NCI-H748 (cell line): ENCODE measurements around the gene LRRC32.

Experiments
- DNase-seq: peaks from one replicate; lab custom pipeline; 2025; ENCODE audit not compliant: unreplicated experiment; lab: John Stamatoyannopoulos, UW

The LRRC32 gene

DNA sequence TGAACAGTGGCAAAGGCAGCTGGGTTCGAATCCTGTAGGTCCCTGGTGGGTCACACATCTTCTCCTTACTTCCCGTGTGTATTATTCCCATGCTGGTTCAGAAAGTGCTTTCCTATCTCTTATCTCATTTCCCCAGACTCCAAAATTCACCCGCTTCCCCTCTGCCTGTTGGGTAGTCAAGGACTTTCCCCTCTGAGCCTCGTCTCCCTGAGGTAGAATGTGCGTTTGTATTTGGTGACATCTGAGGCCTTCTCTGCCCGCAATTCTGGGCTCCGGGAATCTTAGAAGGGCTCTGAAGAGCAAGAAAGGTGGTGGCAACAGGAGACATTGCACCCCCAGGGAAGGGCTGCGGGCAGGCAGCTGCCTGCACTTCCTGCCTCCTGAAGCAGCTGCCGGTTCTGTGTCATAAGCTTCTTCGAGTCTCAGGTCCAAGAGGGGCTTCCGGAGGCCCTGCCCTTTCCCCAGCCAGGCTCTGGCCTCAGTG, 5.9 kb downstream of the LRRC32 start:
- no peak for DNase-seq

DNA sequence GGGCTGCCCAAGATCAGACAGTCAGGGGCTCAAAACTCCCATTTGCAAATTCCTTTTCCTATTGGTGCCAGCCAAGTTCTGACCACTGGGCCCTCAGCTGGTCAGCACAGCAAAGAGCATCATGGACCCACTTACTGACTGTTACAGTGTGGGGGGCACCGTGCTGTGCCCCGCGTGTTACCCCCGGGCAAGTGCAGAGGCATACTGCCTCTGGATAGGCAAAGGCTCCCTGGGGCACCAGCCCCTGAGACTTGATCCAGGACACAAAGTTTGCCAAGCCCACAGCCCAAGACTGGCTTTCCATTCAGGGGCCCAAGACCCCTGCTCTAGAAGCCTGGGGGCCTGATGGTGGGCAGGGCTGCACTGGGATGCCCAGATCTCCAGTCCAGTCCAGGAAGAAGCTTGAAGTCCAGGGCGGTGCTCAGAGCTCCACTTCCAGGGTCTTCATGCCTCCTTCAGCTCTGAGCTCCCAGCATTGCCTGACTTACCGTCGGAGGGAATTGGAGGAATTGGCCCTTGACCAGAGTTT, 6.6 kb downstream of the LRRC32 start:
- no peak for DNase-seq

DNA sequence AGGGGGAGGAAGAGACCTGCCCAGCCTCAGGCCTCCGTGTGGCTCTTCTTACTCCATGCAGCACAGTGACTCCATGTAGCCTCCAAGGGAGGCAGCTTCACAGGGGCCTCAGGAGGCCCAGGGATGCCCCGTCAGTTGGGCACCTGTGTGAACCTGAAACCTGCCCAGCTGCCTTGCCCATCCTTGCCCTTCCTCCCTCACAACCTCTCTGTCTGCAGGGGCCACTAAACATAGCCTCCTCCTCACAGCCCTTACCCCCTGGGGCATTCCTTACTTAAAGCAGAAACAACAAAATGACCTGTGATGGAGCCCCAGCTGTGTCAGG, 7.1 kb downstream of the LRRC32 start:
- DNase-seq: no peak

DNA sequence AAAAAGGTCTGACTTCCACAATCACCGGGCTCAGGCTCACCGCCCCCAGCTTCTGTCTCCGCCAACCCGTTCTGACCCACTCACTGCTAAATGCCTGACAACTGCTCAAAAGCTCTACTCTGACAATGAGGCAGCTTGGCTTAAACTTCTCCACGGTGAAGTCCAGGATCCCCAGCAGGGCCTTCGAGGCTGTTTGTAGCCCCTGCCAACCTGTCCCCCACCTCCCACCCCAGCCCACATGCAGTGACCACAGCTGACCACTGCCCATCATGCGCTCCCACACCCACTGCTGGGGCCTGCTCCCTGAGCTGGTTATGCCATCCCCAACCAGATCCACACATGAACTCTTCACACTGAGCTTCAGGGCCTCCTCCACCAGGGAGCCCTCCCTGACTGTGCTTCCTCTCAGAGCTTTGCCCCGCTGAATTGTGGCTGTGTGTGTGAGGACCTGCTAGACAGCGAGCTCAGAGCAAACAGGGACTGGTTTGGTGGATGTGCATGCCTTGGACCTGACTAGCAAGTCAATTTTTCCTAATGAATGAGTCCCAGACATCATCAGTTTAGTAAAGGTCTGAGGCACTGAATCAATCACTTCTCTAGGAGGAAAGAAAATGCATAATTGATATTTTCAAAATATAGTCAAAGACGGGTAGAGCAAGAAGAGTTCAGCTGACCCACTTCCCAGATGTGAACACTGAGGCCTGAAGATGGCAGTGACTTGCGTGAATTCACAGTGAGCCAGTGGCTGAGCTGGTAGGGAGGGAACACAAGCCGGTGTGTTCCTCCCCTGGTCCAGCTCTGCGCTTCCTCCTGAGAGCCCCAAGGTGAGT, 7.7 kb downstream of the LRRC32 start:
- no peak for DNase-seq

DNA sequence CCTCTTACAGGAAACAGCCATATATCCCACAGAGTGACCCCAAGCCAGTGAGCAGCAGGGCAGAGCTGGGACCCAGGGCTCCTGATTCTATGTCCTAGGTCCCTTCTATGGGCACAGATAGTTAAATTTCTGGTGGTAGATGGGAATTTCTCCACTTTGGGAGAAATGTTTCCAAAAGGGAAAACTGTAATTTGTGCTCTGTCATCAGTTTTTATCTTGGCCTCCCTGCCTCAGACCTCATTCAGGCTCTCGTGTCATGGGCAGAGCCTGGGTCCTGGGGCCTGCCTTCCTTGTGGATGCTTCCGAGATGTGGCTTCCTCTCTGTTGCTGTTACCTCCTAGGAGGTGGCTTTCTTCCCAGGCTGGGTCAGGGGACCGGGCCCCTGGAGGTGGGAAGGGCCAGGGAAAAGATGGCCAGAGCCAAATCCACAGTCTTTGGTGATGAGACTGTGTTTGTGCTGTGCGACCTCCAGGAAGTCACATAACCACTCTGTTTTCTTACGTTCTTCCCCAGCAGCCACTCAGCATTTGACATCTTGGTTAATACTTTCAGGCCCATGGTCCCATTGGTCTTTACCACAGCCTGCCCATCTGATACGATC, 8.6 kb downstream of the LRRC32 start:
- no peak for DNase-seq

DNA sequence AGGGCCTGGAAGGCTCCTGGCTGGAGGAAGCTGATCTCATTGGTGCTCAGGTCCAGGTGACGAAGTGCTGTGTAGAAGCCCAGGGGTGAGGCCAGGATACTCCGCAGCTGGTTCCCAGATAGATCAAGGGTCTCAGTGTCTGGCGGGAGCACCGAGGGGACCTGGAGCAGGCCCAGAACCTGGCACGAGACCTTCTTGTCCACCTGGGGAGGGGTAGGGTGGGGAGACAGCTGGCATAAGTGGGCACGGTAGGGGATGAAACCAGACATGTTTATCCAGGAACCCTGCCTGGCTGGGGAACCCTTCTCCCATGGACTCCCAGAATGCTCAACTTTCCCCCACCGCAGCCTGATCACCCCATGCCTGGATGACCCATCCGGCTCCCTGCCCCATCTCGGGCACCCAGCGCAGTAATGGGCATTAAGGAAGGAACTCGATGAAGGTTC, 9.2 kb downstream of the LRRC32 start:
- DNase-seq: no peak

DNA sequence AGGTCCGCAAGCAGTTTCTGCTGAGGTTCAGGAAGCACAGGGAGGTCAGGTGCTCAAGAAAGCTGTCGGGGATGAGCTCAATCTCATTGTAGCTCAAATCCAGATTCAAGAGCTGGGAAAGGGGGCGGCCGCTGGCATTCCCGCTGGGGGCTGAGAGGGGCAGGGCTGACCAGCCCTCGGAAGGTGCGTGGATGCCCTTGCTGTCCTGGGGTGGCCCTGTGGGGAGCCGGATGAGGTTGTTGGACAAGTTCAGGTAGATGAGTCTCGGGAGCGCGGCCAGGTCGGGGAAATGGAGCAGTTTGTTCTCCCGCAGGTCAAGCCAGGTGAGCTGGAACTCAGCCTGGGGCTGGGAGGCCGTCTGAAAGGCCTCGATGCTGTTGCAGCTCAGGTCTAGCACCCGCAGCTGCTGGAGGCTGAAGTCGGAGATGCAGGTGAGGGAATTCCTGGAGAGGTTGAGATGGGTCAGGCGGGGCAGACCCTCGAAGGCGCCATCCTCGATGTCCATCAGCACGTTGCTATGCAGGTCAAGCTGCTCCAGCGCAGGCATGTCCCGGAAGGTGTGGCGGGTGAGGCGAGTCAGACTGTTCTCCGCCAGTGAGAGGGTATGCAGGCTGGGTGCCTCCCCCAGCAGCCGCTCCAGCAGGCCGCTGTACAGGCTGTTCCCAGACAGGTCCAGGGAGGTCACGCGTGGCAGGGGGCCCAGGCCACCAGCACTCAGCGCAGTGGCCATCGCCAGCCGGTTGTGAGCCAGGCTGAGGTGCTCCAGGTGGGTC, 9.8 kb downstream of the LRRC32 start:
- no peak for DNase-seq

DNA sequence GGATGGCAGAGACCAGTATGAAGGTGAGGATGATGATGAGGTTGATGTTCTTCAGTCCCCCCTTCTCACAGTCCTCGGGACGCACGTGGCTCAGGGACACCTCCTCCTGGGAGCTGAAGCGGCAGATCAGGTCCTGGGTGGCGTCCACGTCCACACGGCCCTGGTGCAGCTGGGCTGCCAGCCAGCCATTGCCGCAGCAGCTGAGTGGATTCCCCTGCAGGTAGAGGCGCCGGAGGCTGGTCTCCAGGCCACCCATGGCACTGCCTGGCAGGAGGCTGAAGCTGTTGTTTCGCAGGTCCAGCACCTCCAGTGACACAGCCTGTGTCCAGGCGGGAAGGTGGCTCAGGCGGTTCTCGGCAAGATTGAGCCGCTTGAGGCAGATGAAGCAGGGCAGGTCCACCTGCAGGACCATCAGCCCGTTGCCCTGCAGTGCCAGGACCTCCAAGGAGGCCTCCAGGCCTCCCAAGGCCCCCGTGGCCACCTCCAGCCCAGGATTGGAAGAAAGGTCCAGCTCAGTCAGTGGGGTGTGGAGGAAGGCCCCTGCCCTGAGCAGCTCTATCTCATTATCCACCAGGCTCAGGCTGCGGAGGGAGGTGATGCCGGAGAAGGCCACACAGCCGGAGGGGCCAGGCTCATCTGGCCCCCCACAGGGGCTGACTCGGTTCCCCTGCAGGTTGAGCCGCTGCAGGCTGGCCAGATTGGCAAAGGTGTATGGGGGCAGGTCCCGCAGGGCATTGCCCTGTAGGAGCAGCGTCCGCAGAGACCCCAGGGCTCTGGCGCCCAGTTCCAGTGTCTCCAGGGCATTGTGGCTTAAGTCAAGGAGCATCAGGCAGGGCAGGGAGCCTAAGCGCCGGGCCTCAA, 10.6 kb downstream of the LRRC32 start:
- DNase-seq: no peak

DNA sequence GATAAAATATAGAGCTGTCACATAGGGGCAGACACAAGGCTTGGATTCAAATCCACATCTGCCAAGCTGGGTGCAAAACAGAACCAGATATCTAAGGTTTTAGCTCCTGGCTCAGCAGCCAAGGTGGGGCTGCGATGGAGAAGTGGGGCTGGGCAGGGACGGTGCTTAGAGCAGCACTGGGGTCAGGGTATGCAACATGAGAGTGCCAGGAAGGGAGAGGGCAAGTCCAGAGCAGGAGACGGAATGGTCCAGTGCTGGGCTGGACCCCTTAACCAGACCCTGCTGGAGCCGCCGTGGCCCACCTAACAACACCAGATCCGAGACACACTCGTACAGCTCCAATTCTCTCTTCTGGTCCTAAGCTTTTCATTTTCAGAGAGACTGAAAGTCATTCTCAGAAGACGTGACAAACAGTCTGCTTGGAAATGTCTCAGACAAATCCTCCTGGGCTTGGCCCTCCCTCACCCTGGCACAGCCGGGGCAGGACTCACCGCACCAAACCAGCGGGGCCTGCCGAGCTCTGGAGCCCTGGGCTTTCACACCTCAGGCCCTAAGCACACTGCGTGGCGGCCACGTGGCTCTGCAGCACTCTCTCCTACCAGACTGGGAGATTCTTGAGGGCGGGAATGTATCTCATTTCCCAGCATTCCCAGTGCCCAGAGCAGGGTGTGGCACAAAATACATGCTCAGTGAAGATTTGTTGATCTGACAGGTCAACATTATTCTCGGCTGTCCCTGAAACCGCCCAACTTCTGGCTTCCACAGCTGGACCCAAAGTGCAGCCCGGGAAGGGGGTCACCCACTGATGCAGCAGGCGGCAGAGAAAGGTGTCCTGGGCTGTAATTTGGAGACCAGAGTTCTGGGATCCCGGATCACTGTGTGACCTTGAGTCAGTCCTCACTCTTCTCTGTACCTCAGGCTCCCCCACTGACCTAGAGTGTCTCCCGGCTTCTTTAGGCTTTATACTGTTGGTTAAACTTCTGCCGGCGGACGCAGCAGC, 11.6 kb downstream of the LRRC32 start:
- DNase-seq: no peak

DNA sequence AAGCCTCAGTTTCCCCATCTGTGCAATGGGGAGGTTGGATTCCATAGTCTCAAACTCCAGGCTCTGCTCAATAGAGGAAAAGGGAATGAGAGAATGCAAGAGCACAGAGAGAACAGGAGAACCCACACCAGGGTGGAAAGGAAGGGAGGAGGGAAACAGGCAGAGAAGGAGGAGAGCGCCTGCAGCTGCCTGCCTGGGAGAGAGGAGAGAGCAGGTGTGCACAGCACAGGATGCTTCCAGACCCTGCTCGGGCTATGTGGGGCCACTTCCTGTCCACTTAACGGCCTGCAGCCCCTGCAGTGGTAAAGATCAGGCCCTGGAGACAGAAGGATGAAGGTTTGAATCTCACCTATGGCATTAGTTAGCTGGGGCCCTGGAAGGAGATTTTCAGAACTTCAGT, 12.3 kb downstream of the LRRC32 start:
- DNase-seq: no peak

DNA sequence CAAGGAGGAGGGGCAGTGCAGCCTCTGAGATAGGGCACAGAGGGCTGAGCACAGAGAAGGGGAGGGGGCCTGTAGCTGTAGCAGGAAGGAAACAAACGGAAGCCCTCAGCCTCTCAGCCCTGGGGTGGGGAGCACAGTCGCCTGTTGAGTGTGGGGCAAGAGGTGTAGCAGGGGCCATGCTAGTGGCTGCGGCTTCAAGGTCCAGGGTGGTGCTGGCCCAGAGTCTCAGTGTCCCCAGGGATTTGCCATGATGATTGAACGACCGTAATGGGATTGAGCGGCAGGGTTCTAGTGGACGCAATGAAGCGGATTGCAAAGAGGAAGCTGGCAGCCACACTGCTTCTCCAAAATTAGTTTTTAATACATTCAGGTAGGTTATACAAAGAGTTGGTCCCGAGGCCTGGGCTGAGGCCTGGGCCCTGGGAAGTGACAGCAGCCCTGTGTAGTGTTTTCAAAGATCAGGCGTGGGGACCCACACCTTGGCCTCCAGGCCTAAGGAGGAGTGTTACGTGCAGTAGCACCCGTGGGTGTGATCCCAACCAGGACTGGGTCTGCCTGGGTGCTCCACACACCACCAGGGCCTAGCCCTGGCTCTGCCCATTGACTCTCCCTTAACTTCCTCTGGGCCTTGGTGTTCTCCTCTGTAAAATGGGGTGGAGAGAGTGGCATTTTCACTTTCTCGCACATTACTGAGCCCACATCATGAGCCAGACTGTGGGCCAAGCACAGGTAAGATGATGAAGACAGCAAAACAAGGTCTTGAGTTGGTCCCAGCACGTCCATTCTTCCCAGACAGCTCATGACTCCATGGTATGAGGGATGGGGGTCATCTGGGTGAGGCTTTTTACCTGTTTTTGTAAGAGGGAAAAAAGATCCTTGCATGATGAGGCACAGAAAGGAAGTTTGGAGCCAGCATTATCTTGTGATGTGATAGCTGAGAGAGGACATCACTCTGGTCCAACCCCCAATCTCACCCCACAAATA, 13.1 kb downstream of the LRRC32 start:
- no peak for DNase-seq

DNA sequence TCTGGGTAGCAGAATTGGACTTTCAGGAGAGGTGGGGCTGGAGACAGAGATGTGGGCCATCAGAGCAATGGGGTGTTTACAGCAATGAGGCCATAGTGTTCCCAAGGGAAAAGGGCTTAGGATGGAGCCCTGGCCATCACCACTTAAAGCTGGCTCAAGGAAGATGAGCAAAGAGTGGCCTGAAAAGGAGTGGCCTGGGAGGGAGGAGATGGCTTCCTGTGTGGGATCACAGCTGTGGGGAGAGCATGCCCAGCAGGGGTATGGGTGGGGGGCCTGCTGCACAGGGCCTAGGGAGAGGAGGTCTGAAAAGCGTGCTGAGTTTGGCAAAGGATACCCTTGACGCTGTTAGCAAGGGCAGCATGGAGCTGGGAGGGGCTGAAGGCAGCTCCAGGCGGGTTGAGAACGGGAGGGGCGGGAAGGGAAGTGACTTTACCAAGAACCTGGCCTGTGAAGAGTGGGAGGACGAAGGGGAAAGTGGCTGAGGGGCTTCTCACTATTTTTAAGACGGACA, 13.9 kb downstream of the LRRC32 start:
- DNase-seq: no peak

DNA sequence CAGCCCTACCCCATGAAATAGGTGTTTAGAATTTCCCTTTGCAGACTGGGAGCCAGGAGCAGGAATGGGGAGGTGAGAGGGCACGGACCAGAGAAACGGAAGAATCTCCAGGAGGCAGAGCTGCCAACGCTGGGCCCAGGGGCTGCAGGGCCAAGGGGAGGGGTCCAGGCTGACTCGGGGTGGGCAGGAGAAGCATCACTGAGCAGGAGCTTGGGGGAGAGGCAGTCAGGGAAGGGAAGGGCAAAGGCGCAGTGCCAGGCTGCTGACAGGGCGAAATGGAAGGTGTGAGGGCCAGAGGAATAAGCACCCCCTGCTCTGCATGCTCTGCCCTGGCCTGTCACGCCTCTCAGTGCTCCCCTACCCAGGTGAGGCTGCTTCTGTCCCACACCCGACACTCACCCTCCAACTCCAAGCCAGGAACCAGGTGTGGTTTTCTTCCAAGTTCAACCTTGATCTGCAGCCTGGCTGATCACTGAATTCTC, 14.5 kb downstream of the LRRC32 start:
- DNase-seq: no peak

DNA sequence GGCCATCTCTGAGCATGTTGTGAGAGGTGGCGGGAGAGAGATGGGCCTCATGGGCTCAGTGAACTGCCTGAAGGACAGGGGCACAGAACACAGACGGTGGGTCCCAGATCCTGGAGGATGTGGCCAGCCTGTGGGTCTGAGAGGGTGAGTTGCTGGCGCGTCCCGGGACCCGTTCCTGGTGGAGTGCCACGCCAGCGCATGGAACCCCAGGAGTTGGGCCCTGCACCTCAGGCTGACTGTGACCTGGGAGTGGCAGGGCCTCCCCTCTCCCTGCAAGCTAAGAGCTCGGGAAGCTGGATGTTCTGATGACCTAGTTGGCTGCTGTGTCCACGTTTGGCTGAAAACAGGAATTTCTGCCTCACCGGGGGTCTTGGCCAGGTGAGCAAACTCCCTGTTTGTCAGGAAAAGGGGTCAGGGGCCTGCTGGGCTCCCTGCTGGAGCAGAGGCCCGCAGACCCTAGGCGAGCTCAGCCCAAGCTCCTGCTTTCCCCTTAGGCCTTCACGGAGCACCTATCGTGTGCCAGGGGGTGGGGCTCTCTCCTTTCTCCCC, 15.0 kb downstream of the LRRC32 start:
- DNase-seq: no peak

DNA sequence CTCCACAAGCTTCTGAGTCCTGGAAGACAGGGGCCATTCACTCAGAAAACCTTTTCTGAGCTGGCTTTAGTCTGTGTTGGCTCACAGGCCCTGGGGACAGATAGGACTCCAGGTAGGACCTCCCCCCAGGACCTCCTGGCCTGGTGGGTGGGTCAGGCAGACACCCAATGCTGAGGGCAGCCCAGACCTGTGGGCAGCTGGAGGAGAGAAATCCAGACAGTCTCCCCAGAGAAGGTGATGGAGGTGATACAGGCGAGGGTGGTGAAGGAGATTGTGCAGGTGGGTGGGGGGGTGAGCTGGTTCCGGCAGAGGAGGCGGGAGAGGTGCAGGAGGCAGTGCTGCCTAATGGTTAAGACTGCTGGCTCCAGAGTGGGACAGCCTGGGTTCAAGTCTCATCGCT, 15.6 kb downstream of the LRRC32 start:
- DNase-seq: no peak

DNA sequence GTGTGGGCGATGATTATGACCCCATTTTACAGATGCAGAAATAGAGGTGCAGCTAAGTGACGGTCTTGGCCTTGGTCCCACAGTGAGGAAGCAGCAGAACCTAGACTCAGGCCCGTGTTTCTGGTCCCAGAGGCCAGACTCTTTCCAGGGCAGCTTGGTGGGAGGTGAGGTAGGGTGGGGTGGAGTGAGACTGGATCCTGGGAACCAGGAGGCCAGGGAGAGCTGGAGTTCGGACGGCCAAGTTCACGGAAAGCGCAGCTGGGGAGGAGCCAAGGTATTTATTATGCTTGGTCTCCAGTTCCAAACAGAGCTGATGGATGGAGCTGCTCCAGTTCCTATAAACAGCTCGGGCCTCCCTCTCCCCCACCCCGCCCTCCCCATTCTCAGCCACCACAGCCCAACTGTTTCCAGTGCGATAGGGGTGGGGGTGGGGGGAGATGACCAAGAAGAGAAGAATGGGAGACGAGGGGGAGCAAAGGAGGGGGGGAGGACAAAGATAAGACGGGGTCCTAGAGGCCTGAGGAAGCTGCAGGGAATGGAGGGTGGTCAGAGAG, 16.2 kb downstream of the LRRC32 start:
- DNase-seq: no peak

DNA sequence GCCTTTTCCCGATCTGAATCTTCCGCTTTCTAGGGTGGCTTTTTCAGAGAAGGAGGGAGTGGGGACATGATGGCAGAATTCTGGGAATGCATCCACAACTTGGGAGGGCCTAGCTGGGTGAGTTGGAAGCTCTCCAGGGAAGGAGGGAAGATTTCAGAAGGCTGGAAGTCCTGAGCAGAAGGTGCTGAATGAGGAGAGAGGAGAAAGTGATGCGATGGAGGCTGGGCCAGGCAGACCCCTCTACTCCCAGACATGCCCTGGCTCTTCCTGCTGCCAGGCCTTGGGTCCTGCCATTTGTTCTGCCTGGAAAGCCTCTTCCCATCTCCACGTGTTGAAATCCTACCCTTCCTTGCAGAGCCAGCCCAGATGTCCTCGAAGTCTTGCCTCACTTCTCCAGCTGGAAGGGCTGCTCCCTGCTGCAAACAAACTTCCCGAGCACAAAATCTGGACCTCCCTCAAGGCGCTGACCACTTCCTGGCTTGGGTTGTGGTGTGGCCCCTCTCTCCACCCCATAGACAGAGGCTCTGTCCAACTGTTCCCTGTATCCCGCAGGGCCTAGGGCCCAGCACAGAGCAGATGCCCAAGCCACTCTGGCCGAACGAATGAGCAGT, 16.8 kb downstream of the LRRC32 start:
- no peak for DNase-seq
